Measurements from ENCODE around the gene PITX3. TPM values are rescaled to one million over a fixed set of nuclear protein-coding genes. Genes with fewer than 3 reads are reported as not detected.
A peak's percentile ranks its signal among the peaks of the same experiment; 100 is the strongest.

Gene PITX3
- total RNA-seq, 1 experiment from 2014 or later, result 0.81 TPM

GRCh38 chr10:102225646-102226541, 15.4 kb downstream of the PITX3 start, which contains the start of gene ELOVL3 (continued):
- TF ChIP-seq NFYB (CRISPR knock-in tag; conservative IDR thresholded peaks at IDR 0.05; ENCODE audit: low read depth), result peak; percentile 57
- TF ChIP-seq E2F5 (CRISPR knock-in tag; IDR thresholded peaks at IDR 0.05), result 0 out of 2 replicates have a peak, but pooled peaks have one; percentile 83
- TF ChIP-seq IRF2 (CRISPR knock-in tag; IDR thresholded peaks at IDR 0.05; ENCODE audit: borderline replicate concordance, low read depth), result no peak
- 0 out of 2 replicates have a peak, but pooled peaks have one; percentile 25 for TF ChIP-seq NR1H2 (CRISPR knock-in tag; IDR thresholded peaks at IDR 0.05)
- TF ChIP-seq MAX (CRISPR knock-in tag; IDR thresholded peaks at IDR 0.05), result peak; percentile 100
- 0 out of 2 replicates have a peak, but pooled peaks have one; percentile 82 for TF ChIP-seq IRF1 (CRISPR knock-in tag; IDR thresholded peaks at IDR 0.05)
- no peak for TF ChIP-seq PRRX2 (CRISPR knock-in tag; IDR thresholded peaks at IDR 0.05)
- TF ChIP-seq TP53 (CRISPR knock-in tag; IDR thresholded peaks at IDR 0.05), result peak; percentile 92
- no peak for TF ChIP-seq JAZF1 (CRISPR knock-in tag; IDR thresholded peaks at IDR 0.05)

GRCh38 chr10:102222797-102223196, 18.5 kb downstream of the PITX3 start:
- no peak for TF ChIP-seq FOXP1 (CRISPR knock-in tag; IDR thresholded peaks at IDR 0.05; ENCODE audit: borderline replicate concordance)
- Mint-ChIP-seq H3K4me3 (no peak overlapping the region), H3K27me3 (ENCODE audit: low read depth) (peaks cover 70% of the 10 kb centered on the region), H3K27ac (no peak overlapping the region), H3K9me3 (no peaks in the 10 kb centered on the region), H3K36me3 (no peaks in the 10 kb centered on the region), H3K4me1 (peaks cover 5% of the 10 kb centered on the region; the same call in 1 of the 2 replicates)
- ATAC-seq, result no peak
- POLR2A ChIA-PET, result no interaction called here
- CTCF ChIA-PET, result interaction anchor here (0.7 to 1.3 kb wide), 2 partner anchors 9 to 161 kb away, joined by 3 to 4 read pairs; no protein-coding TSS in a partner anchor
- no peak for DNase-seq (ENCODE audit: low spot score)

- Mint-ChIP-seq H3K9me3 (no peaks in the 10 kb centered on the region), H3K4me1 (peaks cover 1% of the 10 kb centered on the region; the same call in 1 of the 2 replicates), H3K27me3 (ENCODE audit: low read depth) (peaks cover 53% of the 10 kb centered on the region), H3K4me3 (no peak overlapping the region), H3K27ac (no peak overlapping the region), H3K36me3 (no peaks in the 10 kb centered on the region)
- TF ChIP-seq ZMAT4 (CRISPR knock-in tag; IDR thresholded peaks at IDR 0.05), result no peak
- TF ChIP-seq E2F4 (CRISPR knock-in tag; IDR thresholded peaks at IDR 0.05; ENCODE audit: borderline replicate concordance, low read depth), result no peak
- TF ChIP-seq ZNF423 (CRISPR knock-in tag; IDR thresholded peaks at IDR 0.05), result no peak
- TF ChIP-seq ATF2 (CRISPR knock-in tag; IDR thresholded peaks at IDR 0.05; ENCODE audit: borderline replicate concordance, low read depth), result no peak
- TF ChIP-seq ZNF425 (CRISPR knock-in tag; conservative IDR thresholded peaks at IDR 0.05), result no peak
- no peak for ATAC-seq
- POLR2A ChIA-PET, result no interaction called here
- no peak for DNase-seq (ENCODE audit: low spot score)
- CTCF ChIA-PET, result interaction anchor here (0.8 to 3.5 kb wide), 3 partner anchors 10 to 163 kb away, joined by 3 to 31 read pairs (median 3); no protein-coding TSS in a partner anchor
Observed at GRCh38 chr10:102220612-102221011, 20.7 kb downstream of the PITX3 start.
